A549 (cell line): Measurements from ENCODE around the gene CNKSR1.

Experiments
- BHLHE40 ChIP-seq: IDR thresholded peaks from 2 replicates; pipeline ENCODE4 v1.6.1; 2012; ENCODE audit warnings: low read depth, low read length, inconsistent platforms
- CBX8 ChIP-seq: fragments of 200-600 bp; sonication (generic); IDR thresholded peaks from 2 replicates; pipeline ENCODE4 v1.6.1; 2016
- CTCF ChIP-seq: fragments of >200 bp; sonication (Bioruptor Twin); formaldehyde crosslinking; IDR thresholded peaks from 3 replicates; pipeline ENCODE4 v1.5.1; 2016
- EP300 ChIP-seq, 2 experiments: fragments of >200 bp; sonication (Bioruptor Twin); formaldehyde crosslinking; IDR thresholded peaks; 2 replicates in 1 of 2; 3 replicates in 1 of 2; pipeline ENCODE4 v1.6.1; 2016 to 2017
- ESRRA ChIP-seq: fragments of 150-350 bp; IDR thresholded peaks from 2 replicates; pipeline ENCODE4 v1.6.1; 2014; ENCODE audit warnings: mild to moderate bottlenecking, low read length, borderline replicate concordance
- FOSL2 ChIP-seq, 2 experiments: fragments of 450-650 bp in 1 of 2; fragments of >200 bp in 1 of 2; sonication (Bioruptor Twin) in 1 of 2; formaldehyde crosslinking; IDR thresholded peaks; 2 replicates each; pipeline versions ENCODE4 v1.5.0 to v1.6.1; 2016 to 2020; ENCODE audit warnings: mild to moderate bottlenecking in 1 of 2, moderate library complexity in 1 of 2
- MAFK ChIP-seq: fragments of 450-650 bp; IDR thresholded peaks from 2 replicates; pipeline ENCODE4 v1.6.1; 2014; ENCODE audit not compliant: partially characterized antibody
- RAD21 ChIP-seq, 2 experiments: fragments of >200 bp in 1 of 2; sonication (Bioruptor Twin) in 1 of 2; formaldehyde crosslinking in 1 of 2; IDR thresholded peaks in 1 of 2; conservative IDR thresholded peaks in 1 of 2; 2 replicates in 1 of 2; 3 replicates in 1 of 2; pipeline ENCODE4 v1.6.1; 2012 to 2018; ENCODE audit warnings: inconsistent platforms in 1 of 2
- RNF2 ChIP-seq: fragments of 200-600 bp; sonication (generic); IDR thresholded peaks from 2 replicates; pipeline ENCODE4 v1.6.1; 2016; ENCODE audit warnings: low read depth, mild to moderate bottlenecking, antibody characterized with exemption, moderate library complexity, borderline replicate concordance
- USF2 ChIP-seq: fragments of 450-650 bp; IDR thresholded peaks from 2 replicates; pipeline ENCODE4 v1.6.1; 2014; ENCODE audit warnings: antibody characterized with exemption

DNA sequence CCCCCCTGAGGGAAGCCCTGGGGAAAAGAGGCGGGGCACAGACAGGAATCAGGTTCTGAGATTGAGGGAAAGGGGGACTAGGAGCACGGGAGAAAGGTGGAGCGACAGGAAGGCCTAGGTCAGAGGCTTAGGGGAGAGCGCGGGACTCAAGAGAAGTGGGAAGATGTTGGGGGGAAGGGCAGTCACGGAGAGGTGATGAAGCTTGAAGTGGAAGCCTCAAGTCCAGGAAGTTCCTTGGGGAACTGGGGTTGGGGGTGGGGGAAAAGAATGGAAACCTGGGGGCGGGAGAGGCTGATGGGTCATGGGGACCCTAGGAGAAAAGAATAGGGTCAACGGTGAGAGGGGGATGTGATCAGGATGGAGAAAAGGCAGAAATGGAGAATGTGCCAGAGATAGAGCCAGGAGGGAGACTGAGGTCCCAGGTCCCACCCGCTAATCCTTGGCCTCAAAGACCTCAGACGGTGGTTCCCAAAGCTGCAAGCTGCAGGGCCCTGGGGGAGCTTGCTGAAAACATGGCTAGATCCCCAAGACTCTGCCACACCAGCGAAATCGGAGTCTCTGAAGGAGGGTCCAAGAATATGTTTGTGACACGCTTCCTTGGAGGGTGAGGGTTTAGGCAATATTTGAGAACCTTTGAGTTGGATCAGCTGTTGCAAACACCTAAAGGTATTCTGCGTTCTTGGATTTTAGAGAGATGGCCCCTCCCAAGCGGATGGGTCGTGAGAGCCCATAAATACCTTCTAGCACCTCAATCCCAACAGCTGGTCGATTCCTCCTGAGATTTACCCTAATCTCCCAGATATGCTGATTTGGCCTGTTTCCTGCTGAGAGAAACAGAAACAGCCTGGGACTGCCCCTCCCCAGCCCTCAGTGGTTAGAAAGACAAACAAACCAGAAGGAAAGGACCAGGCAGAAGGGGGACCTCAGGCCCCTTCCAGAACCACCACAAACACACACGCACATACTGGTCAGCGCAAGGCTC, 12.1 kb upstream of the CNKSR1 start:
- TF ChIP-seq CTCF: no peak
- no peak for TF ChIP-seq EP300 (IDR thresholded peaks at IDR 0.05)
- TF ChIP-seq ESRRA: no peak
- no peak for TF ChIP-seq FOSL2 (IDR thresholded peaks at IDR 0.05)
- TF ChIP-seq FOSL2 (CRISPR knock-in tag; IDR thresholded peaks at IDR 0.05): no peak
- no peak for TF ChIP-seq USF2
- TF ChIP-seq RAD21 (conservative IDR thresholded peaks at IDR 0.05 in 1 of 2, IDR thresholded peaks at IDR 0.05 in 1 of 2): no peak
- TF ChIP-seq RNF2: no peak
- TF ChIP-seq CBX8: no peak
- TF ChIP-seq MAFK: no peak
- no peak for TF ChIP-seq BHLHE40
